ENCODE data around the gene GRID1.

Gene GRID1

GRCh38 chr10:86353506-86354485 is 12.8 kb downstream of the GRID1 start:
- no peak for DNase-seq (ENCODE audit: low spot score)

- DNase-seq (ENCODE audit: low spot score) = no peak
These were observed 15.7 kb downstream of the GRID1 start for GRCh38 chr10:86350897-86351296.

GRCh38 chr10:86349940-86350630 is 16.5 kb downstream of the GRID1 start:
- DNase-seq (ENCODE audit: low spot score) = no peak

GRCh38 chr10:86349474-86349873 is 17.1 kb downstream of the GRID1 start:
- no peak for DNase-seq (ENCODE audit: low spot score)

- no peak for DNase-seq (ENCODE audit: low spot score)
These were observed 18.0 kb downstream of the GRID1 start for GRCh38 chr10:86348321-86349210.

DNA sequence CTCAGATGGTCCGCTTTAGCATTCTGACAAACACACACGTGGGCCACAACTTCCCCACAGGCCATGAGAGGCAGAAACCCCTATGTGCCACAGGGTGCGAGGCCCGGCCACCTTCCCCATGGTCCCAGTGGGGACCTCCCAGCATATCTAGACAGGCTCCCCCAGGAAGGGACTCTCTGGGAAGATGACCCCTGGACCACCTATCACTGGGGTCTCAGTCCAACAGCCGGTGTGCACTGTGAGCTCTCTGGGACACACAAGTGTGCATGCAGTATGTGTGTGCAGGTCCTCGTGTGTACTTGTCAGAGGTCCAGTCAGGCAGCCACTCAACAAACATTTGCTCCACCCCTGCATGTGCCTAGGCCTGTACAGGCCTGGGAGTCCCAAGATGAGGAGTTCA is 18.7 kb downstream of the GRID1 start:
- DNase-seq (ENCODE audit: low spot score) = no peak

DNA sequence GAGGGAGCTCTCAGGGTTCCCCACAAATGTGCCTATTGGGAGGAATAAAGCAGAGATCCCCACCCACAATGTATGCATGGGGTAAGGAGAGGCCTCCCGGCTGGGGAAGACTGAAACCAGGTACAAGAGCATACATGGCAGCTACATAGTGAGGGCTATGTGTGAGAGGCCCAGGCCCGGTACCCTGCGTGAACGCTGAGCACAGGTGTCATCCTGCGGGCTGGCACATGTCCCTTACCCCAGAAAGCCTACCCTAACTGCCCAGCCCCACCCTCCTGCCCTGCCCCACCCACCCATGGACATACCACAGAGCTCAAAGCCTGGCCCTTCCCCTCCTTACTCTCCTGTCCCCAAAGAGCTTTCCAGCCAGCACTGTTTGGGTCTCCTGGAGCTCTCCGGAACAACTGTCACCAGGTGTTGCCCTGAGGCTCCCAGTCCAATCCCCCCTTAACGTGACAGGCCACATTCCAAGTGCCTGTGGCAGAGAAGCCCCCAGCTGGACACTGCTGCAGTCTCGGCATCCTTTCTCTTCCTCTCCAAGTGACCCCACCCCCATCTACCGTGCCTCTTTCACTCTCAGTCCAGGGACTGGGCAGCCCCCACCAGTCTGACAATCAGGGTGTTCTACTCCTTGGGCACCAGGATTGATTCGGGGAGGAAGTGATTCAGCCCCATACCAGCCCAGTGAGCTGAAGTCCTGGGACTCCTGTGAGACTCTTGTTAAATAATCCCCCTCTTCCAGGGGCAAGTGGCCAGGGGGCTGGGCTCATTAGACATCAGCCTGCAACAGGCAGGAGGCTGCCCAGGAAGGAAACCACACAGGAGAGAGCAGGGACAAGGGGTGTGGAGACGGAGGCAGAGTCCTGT is 19.6 kb downstream of the GRID1 start:
- no peak for DNase-seq (ENCODE audit: low spot score)

DNA sequence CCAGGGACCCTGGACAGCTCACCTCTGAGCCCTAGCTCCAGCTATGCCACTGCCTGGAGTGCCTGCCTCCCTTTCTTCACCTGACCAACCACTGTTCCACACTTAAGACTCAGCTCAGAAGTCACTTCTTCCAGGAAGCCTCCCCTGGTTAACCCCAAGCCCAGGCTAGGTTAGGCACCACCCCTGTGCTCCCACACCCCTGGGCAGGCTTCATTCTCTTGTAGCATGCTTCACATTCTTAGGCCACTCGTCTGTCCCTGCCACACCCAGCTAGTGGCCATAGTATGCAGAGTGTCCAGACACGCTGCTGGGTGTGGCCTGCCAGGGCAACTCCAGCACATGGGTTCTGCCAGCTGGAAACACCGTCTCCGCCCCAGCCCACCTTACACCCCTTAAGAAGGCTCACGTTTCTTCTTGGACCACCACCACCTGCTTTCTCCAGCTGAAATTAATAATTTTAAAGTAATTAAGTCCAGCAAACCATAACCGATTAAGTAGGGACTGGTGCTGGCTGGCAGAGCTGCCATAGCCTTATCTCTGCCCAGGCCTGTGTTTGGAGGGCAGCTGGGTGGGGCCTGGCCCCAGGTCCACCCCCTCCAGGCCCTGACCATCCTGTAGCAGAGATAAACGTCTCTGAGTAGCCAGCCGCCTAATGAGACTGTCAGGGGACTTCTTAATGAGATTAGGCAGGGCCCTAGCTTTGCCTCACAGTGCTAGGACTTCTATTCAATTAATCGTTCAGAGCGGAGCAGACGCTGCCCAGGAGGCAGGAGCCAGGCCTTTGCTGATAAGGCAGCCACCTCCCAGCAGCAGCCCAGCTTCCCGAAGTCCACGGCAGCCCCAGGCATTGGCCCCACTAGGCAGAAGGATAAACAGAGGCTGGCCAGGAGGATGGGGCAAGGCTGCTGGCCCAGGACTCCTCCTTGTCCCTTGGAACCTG is 20.5 kb downstream of the GRID1 start:
- no peak for DNase-seq (ENCODE audit: low spot score)

- DNase-seq (ENCODE audit: low spot score) = no peak
These were observed 21.2 kb downstream of the GRID1 start for GRCh38 chr10:86345296-86345858.

GRCh38 chr10:86344714-86345161 is 21.9 kb downstream of the GRID1 start:
- DNase-seq (ENCODE audit: low spot score) = no peak

- no peak for DNase-seq (ENCODE audit: low spot score)
These were observed 22.3 kb downstream of the GRID1 start for GRCh38 chr10:86344281-86344680.

DNA sequence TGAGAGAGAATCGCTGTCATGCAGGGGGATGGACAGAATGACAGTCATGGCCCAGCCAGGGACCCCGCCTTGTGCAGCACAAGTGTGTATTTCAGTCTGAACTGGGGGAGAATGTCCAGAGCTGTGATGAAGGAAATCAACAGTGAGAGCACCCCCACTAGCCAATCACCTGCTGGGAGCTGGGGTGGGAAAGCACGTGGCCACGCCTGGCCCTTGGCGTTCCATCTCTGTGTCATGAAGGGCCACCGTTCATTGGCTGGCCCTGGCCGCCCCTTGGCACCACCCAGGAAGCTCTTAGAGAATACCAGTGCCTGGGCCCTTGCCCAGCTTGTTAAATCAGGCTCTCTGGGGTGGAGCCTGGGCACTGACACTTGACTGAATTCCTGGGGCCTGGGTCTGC is 22.8 kb downstream of the GRID1 start:
- no peak for DNase-seq (ENCODE audit: low spot score)

DNA sequence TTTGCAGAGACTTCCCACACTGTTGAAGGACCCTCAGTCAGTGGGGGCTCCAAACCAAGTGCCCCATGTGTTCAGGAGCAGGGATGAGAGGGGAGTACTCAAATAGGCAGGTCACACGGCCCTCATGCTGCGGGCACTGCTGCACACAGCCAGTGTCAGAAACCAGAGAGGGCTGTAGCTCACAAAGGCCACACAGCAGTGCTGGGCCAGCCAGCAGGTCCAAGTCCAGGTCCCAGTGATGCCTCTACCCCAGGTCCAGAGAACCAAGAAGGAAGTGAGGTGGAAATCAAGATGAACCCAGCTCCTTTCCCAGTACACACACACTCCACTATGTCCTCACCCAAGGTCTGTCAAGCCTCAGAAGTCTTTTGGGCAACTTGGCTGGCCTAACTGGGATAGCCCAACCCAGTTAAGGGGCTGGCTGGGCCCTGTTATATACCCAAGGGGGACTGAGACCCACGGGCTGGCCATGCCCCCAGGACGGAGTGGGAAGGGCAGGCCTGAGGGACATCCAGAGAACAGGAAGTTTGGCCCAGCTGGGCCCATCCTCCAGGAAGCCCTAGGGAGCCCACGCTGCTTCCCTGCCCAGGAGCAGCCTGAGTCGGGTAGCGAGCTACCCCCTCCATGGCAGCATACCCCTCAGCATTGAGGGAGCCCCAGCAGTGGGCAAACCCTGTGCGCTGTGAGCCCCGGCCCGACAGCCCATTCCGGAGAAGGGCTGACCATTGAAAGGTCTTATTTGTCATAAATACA is 24.3 kb downstream of the GRID1 start:
- no peak for DNase-seq (ENCODE audit: low spot score)

DNA sequence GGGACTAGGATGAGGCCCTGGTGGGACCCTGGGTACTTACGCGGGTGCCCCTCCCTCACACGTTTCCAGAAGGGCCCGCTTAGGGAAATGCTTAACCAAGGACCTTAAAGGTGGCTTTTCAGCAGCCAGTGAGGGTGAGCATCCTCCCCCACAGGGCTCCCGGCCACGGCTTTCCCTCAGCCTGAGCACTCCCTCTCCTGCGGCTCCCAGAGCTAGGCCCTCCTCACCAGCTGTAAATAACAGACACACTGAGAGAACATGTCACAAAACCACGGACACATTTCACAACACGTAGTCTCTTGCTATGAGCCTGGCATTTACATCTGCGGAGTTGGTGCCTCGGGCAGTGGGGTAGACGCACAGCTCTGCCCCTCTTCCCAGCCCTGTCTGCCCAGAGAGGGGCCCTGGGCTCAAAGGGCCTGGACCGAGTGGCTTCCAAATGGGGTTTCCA is 25.2 kb downstream of the GRID1 start:
- DNase-seq (ENCODE audit: low spot score) = no peak

DNA sequence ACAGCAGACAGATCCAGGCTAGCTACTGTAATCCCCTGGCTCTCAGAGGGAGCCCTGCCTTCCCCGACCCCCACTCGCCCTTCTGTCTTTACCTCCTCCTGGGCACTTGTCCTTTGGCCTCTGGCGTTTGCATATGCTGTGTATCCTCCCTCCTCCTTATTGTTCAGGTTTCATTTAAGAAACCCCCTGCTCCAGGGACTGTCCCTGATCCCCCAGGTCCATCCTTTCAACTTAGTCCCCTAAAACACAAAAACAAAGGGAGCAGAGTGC is 25.7 kb downstream of the GRID1 start:
- no peak for DNase-seq (ENCODE audit: low spot score)

GRCh38 chr10:86340176-86340990 is 26.2 kb downstream of the GRID1 start:
- no peak for DNase-seq (ENCODE audit: low spot score)

DNA sequence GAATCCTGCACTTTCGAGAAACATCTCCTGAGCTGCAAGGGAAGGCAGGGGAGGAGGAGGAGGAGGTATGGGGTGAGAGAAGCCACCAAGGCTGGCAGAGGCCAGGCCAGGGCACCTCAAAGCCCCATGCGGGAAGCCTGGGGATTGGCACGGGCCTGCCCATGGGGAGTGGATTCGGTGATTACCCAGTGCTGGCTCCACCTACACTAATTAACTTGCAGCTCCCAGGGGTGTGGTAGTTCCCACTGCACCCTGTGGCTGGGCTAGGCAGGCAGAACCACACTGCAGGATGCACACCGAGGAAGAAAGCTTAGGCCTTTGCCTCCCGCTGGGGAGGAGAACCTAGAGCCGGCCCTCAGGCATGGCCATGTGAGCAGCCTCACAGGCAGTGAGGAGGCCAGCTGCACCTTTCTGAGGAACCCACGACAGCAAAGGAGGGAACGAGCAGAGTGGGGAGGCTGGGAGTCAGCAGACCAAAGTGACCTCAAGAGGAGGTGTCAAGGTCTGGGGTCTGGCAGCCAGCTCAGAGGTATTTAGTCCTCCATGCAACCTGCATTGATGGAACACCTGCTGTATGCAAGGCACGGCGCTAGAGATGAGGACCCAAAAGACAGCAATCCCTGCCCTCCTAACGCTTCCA is 27.2 kb downstream of the GRID1 start:
- no peak for DNase-seq (ENCODE audit: low spot score)

DNA sequence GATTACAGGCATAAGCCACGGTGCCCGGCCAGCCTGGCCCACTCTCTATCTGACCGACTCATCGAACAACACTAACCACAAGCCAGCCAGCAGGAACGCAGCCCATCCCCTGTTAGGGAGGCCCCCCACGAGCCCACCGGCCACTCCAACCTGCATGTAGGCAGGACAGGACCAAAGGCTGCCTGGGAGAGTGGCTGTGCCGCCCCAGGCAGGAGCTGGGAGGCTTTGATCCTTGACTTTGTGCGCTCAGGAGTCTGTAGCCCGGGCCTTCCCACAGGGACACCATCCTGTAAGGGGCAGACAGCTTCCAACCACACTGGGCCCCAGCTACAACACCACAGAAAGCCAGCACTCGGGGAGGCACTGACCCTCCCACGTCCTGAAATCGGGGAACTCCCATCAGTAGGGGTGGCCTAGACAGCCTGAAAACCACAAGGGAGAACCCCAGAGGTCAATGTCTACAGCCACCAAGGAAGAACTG is 29.4 kb downstream of the GRID1 start:
- DNase-seq (ENCODE audit: low spot score) = no peak
